Right lobe of liver (tissue), 6 donors: Measurements from ENCODE around the gene PEPD. TPM values are rescaled to one million over a fixed set of nuclear protein-coding genes. Genes with fewer than 3 reads are reported as not detected.
A peak's percentile ranks its signal among the peaks of the same experiment; 100 is the strongest.

ENCODE experiments used
- ATAC-seq, 4 donors: fragments of 200-7000 bp; cut with Tn5 transposase; one replicate each; pipeline ENCODE4 v1.9.1; 2020; ENCODE audit warnings: mild to moderate bottlenecking in 4 of 4, moderate library complexity in 4 of 4
- DNase-seq, 3 donors: peaks; one replicate each; pipeline ENCODE4 v3.0.0-alpha.2; 2020
- H3K27ac ChIP-seq, 3 donors: fragments of 200-600 bp; one replicate each; pipeline ENCODE4 v1.8.0; 2022
- H3K27me3 ChIP-seq, 2 donors: fragments of 200-600 bp; one replicate each; pipeline ENCODE4 v1.8.0; 2022
- H3K36me3 ChIP-seq, 4 donors: fragments of 200-600 bp; sonication (generic) in 1 of 4; one replicate each; pipeline versions ENCODE4 v1.5.1 to v1.8.0; 2017 to 2022; ENCODE audit warnings: control low read depth in 1 of 4
- H3K4me1 ChIP-seq, 4 donors: fragments of 200-600 bp; sonication (generic) in 1 of 4; one replicate each; pipeline versions ENCODE4 v1.5.1 to v1.8.0; 2017 to 2022; ENCODE audit warnings: control low read depth in 1 of 4
- H3K4me3 ChIP-seq, 3 donors: fragments of 200-600 bp; one replicate each; pipeline ENCODE4 v1.8.0; 2022
- H3K9me3 ChIP-seq, 4 donors: fragments of 200-600 bp; sonication (generic) in 1 of 4; one replicate each; pipeline versions ENCODE4 v1.5.1 to v1.8.0; 2017 to 2022; ENCODE audit warnings: control low read depth in 1 of 4
- POLR2A ChIP-seq: fragments of 450-650 bp; IDR thresholded peaks from one replicate; pipeline ENCODE4 v1.6.1; 2017; ENCODE audit warnings: antibody characterized with exemption, mild to moderate bottlenecking
- WGBS: methylation state at CpG from one replicate; pipeline ENCODE4 v1.1.6; 2018; ENCODE audit warnings: low coverage, low lambda C conversion rate; ENCODE audit not compliant: insufficient coverage; ENCODE audit errors: missing lambda C conversion rate; 5-methylcytosine and 5-hydroxymethylcytosine counted together
- intact Hi-C, 2 donors: fragments of 100-400 bp; cut with DNase I; formaldehyde crosslinking; loops; one replicate each; pipeline versions ENCODE4 v1.11.2 to v1.14.1; 2022
- total RNA-seq, 6 experiments: library from RNA; depleted of rRNA in 2 of 6; stranded (reverse); fragments of >200 nt in 2 of 6; fragmentation: NEBNext Ultra II Directional in 3 of 6; extraction: Animal tissue kit (Norgen Biotek cat#: 25700) in 3 of 6; gene quantifications; one replicate each; pipeline versions ENCODE4 v1.1.0 to v1.2.4, GENCODE V29; 2016 to 2023
- TF ChIP-seq, protein P1 (sequence below), 4 donors: fragments of 200-600 bp in 3 of 4; fragments of 450-650 bp in 1 of 4; IDR thresholded peaks; one replicate each; pipeline versions ENCODE4 v1.5.1 to v1.8.0; 2016 to 2022; ENCODE audit warnings: antibody characterized with exemption in 4 of 4, mild to moderate bottlenecking in 2 of 4
- donor health status: DM: no; HTN: yes; CAD: no.
- donor health status: DM: no; HTN: no; CAD: no.
- donor health status: DM: no; HTN: no; CAD: no.
- donor health status: DM: no; HTN: yes; CAD: no.
- donor health status: DM: no; HTN: yes; CAD: no.

Gene PEPD
- total RNA-seq, 6 experiments from 2014 or later = 121 to 261 (median 167) TPM

DNA sequence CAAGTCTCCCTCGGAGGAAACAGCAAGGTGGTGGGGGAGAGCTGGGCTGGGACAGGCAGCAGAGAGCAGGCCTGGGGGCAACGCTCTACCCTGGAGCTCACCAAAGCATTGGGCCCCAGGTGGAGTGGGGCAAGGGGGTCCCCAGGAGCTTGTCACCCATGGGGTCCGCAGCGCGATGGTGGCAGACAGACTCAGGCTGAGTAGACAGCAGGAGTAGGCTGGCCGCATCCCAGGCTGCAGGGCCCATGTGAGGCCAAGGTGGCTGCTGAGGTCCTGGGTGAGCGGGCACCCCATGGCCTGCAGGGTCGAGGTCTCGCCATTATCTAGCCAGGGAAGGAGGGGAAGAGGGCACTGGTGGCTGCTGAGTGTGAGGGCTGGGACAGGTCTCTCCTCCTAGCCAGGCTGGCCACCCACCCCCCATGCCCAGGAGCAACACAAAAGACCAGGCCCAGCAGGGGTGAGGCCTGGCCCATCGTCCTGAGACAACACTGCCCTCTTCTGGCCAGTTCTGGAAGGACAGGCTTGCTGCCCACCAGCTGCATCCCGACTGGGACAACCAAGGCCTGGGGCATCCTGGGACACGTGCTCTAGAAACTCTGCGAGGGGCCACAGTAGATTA is 115.0 kb downstream of the PEPD start:
- intact Hi-C loops = loop anchor here (2.0 to 10.0 kb wide), 4 partner anchors 72 to 170 kb away; partner anchors contain the start of gene CEBPA (in 1 of the 2)
- ATAC-seq (peak; percentile 47 to 54 (median 50)), DNase-seq (peak in 2 of 3 donors; percentile 73 to 85)
- TF ChIP-seq, protein P1, sequence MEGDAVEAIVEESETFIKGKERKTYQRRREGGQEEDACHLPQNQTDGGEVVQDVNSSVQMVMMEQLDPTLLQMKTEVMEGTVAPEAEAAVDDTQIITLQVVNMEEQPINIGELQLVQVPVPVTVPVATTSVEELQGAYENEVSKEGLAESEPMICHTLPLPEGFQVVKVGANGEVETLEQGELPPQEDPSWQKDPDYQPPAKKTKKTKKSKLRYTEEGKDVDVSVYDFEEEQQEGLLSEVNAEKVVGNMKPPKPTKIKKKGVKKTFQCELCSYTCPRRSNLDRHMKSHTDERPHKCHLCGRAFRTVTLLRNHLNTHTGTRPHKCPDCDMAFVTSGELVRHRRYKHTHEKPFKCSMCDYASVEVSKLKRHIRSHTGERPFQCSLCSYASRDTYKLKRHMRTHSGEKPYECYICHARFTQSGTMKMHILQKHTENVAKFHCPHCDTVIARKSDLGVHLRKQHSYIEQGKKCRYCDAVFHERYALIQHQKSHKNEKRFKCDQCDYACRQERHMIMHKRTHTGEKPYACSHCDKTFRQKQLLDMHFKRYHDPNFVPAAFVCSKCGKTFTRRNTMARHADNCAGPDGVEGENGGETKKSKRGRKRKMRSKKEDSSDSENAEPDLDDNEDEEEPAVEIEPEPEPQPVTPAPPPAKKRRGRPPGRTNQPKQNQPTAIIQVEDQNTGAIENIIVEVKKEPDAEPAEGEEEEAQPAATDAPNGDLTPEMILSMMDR (IDR thresholded peaks at IDR 0.05) = peak; percentile 89 to 97 (median 94)
- no peak for TF ChIP-seq POLR2A
- H3K4me3 ChIP-seq = no peak overlapping the region
- H3K4me1 ChIP-seq = peaks cover 0 to 52% (median 28%) of the 10 kb centered on the region in 4 donors
- no peaks in the 10 kb centered on the region for H3K9me3 ChIP-seq
- no peaks in the 10 kb centered on the region for H3K27me3 ChIP-seq
- peaks cover 0 to 20% (median 0%) of the 10 kb centered on the region in 4 donors for H3K36me3 ChIP-seq
- 14% methylated on average over 4 of the region's 13 CpGs for WGBS
- H3K27ac ChIP-seq = peak overlapping the region; percentile 82 to 99 (median 96)

DNA sequence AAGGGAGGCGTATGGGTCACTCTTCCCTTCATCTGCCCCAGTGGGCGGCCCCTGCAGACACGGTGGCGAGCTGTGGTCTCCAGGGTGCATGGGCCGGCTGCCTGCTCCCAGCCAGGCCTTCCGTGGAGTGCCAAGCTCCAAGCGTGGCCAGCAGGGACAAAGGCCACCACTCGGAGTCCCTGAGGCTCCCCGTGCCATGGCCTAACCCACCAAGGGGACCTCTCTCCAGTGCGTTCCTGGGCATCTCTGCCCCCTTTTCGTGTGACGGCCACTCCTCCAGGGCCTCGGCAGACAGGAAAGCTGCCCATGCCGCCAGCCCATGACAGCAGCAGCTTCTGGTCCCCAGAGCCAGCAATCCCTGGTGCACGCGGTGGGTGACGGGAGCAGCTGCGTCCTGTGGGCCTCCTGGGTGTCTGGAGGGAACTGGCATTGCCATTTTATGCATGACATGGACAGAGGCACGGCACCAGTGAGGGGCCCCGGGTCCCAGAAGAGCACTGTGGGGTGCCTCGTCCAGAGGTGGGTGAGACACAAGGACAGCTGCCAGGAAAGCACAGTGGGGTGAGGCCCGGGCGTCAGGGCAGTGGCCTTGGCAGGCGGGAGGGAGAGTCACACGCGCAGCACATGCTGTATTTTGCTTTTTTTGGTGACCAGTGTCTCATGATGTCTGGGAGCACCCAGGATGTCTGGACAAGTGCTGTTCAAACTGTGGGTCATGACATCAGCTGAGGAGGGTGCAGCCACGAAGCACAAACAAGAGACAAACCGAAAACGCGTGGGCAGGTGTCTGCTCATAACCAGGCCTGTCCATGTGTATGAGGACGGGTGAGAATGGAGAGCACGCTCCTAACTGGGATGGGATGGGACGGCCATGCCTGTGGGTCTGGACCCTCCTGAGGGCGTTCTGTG is 115.8 kb downstream of the PEPD start:
- Histone ChIP-seq H3K36me3 (peaks cover 0 to 14% (median 0%) of the 10 kb centered on the region in 4 donors), H3K27ac (peak overlapping the region; percentile 82 to 99 (median 96)), H3K9me3 (no peaks in the 10 kb centered on the region), H3K27me3 (no peaks in the 10 kb centered on the region), H3K4me1 (peaks cover 0 to 60% (median 30%) of the 10 kb centered on the region in 4 donors), H3K4me3 (no peak overlapping the region)
- DNase-seq = peak; percentile 75 to 92 (median 90)
- intact Hi-C loops = loop anchor here (2.0 to 10.0 kb wide), 4 partner anchors 71 to 169 kb away; partner anchors contain the start of gene CEBPA (in 1 of the 2)
- ATAC-seq = peak; percentile 51 to 65 (median 60)
- TF ChIP-seq POLR2A = no peak
- WGBS = 33% methylated on average over 9 of the region's 34 CpGs

DNA sequence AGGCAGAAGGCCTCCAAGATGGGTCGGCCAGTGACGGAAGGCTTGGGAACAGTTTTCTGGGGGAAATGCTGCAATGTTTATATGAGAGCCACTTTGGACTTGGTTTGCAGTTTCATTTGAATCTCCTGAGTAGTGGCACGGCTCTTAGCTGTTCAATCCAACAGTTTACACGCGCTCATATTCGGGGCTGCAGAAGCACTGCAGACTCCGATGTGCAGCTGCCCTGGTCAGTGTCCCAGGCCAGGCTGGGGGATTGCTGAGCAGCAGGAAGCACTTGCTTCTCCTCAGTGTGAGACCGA is 116.4 kb downstream of the PEPD start:
- WGBS = 51% methylated on average over 4 of the region's 8 CpGs
- peak overlapping the region; percentile 82 to 99 (median 96) for H3K27ac ChIP-seq
- H3K27me3 ChIP-seq = no peaks in the 10 kb centered on the region
- peaks cover 0 to 66% (median 33%) of the 10 kb centered on the region in 4 donors for H3K4me1 ChIP-seq
- ATAC-seq = no peak
- peaks cover 0 to 9% (median 0%) of the 10 kb centered on the region in 4 donors for H3K36me3 ChIP-seq
- intact Hi-C loops = loop anchor here in 1 of 2 donors (5.0 to 10.0 kb wide), 3 partner anchors 70 to 168 kb away; partner anchors contain the start of gene CEBPA
- H3K9me3 ChIP-seq = no peaks in the 10 kb centered on the region
- no peak overlapping the region for H3K4me3 ChIP-seq
- no peak for DNase-seq
- TF ChIP-seq, protein P1 (IDR thresholded peaks at IDR 0.05) = no peak
- TF ChIP-seq POLR2A = no peak

DNA sequence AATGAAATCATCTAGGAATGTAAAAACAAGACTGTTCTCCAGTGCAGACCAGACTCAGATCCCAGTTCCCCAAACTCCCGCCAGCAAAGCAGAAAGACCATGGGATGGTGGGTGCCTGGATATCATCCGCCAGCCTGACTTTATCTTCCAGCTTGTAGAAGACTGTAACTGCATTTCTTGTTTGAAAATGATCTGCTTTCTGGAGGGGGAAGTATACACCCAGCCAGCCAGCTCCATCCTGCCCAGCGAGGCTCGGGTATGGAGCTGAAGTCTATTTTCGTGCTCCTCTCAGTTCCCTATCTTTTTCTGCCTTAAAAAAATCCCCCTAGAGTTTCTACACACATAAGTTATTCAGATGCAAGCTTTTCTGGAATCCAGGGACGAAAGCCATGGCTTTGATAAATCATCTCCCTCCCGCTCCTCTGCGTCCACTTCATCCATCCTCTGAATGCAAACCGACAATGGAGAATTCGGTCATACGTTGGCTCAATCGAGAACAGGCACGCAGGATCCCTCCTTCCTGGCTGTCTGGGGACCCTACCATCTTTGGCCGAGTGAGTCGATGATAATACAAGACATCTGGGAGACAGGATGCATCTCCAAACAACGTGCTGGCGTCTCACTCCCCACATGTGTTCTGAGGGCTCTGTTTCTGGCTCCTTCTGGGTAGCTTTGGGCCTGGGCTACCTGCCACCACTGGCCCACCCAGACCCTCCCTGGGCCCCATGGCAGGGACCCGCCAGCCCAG is 116.9 kb downstream of the PEPD start:
- ATAC-seq (no peak), DNase-seq (peak in 2 of 3 donors; percentile 17 to 45)
- 64% methylated on average over 11 of the region's 18 CpGs for WGBS
- Histone ChIP-seq H3K4me1 (peaks cover 0 to 71% (median 36%) of the 10 kb centered on the region in 4 donors), H3K27ac (peak overlapping the region; percentile 83 to 99 (median 96)), H3K4me3 (no peak overlapping the region), H3K27me3 (no peaks in the 10 kb centered on the region), H3K36me3 (peaks cover 0 to 4% (median 0%) of the 10 kb centered on the region in 4 donors), H3K9me3 (no peaks in the 10 kb centered on the region)
- TF ChIP-seq, protein P1 (IDR thresholded peaks at IDR 0.05) = no peak
- TF ChIP-seq POLR2A = no peak
- intact Hi-C loops = loop anchor here (5.0 to 10.0 kb wide), 4 partner anchors 70 to 167 kb away; partner anchors contain the start of gene CEBPA (in 2 of the 2)
